HCT116 (cell line): ENCODE measurements around the gene ALLC.

Experiments used
- CTCF ChIP-seq, 3 experiments: fragments of 200-600 bp in 1 of 3; sonication (generic) in 1 of 3; IDR thresholded peaks in 2 of 3; conservative IDR thresholded peaks in 1 of 3; 2 replicates each; pipeline ENCODE4 v1.5.1; 2012 to 2017; ENCODE audit warnings: low read depth in 2 of 3, low read length in 2 of 3, antibody characterized with exemption in 1 of 3, borderline replicate concordance in 1 of 3, control low read depth in 1 of 3, mild to moderate bottlenecking in 1 of 3, mixed read lengths in 1 of 3, mixed run types in 1 of 3, moderate library complexity in 1 of 3; ENCODE audit not compliant: insufficient read depth in 1 of 3
- EZH2 ChIP-seq: fragments of 200-600 bp; sonication (generic); IDR thresholded peaks from 2 replicates; pipeline ENCODE4 v1.6.1; 2017; ENCODE audit warnings: antibody characterized with exemption, mixed run types
- MAX ChIP-seq: IDR thresholded peaks from 2 replicates; pipeline ENCODE4 v1.6.1; 2012
- TCF7L2 ChIP-seq: IDR thresholded peaks from 2 replicates; pipeline ENCODE4 v1.7.0; 2011; ENCODE audit warnings: borderline replicate concordance, inconsistent platforms; ENCODE audit not compliant: insufficient read depth, insufficient read length; ENCODE audit errors: extremely low read depth

- TF ChIP-seq CTCF (IDR thresholded peaks at IDR 0.05 in 2 of 3, conservative IDR thresholded peaks at IDR 0.05 in 1 of 3; ENCODE audit: borderline replicate concordance in 1 of 3, insufficient read depth in 1 of 3, low read depth in 2 of 3, low read length in 2 of 3) (no peak), MAX (no peak), EZH2 (no peak), TCF7L2 (no peak)
These were observed 30.4 kb upstream of the ALLC start for GRCh38 chr2:3627500-3628100.
